ENCODE results near the gene NLE1. TPM values are rescaled to one million over a fixed set of nuclear protein-coding genes. Genes with fewer than 3 reads are reported as not detected.

NLE1 gene
- total RNA-seq, 1 donor from 2014 or later: 40.6 TPM

Other genes with a start within 250 kb of the NLE1 start
- gene CCT6B, start 180.8 kb downstream of the NLE1 start, total RNA-seq: 1.4 and 1.5 TPM in 2 replicates
- gene ZNF830, start 180.8 kb downstream of the NLE1 start, total RNA-seq: 23.8 and 24.9 TPM in 2 replicates
- gene LIG3, start 161.8 kb downstream of the NLE1 start, total RNA-seq: 56.3 and 65.7 TPM in 2 replicates
- 21.3 and 25.4 TPM in 2 replicates for gene RFFL, start 78.6 kb downstream of the NLE1 start, total RNA-seq
- 29.5 and 31.9 TPM in 2 replicates for gene RAD51D, start 22.4 kb downstream of the NLE1 start, total RNA-seq
- gene FNDC8, start 20.7 kb downstream of the NLE1 start, total RNA-seq: not detected in 2 replicates
- not detected in 2 replicates for gene UNC45B, start 5.5 kb upstream of the NLE1 start, total RNA-seq
- gene SLC35G3, start 52.1 kb upstream of the NLE1 start, total RNA-seq: not detected in 2 replicates
- gene SLFN5, start 100.8 kb upstream of the NLE1 start, total RNA-seq: 8.8 and 9.9 TPM in 2 replicates
- gene SLFN11, start 231.3 kb upstream of the NLE1 start, total RNA-seq: 112 and 114 TPM in 2 replicates